GM21381 (cell line): ENCODE data around the gene GAL3ST1.
"Not testable (repeated sequence)": the region's sequence is repeated elsewhere in the genome, so short reads cannot be mapped to it uniquely, and the experiment has no call there.

Source experiments
- ATAC-seq: cut with Tn5 transposase; IDR thresholded peaks from one replicate; pipeline ENCODE4 v1.9.1; 2021; ENCODE audit warnings: mild to moderate bottlenecking, moderate library complexity; ENCODE audit not compliant: unreplicated experiment

The GAL3ST1 gene

DNA sequence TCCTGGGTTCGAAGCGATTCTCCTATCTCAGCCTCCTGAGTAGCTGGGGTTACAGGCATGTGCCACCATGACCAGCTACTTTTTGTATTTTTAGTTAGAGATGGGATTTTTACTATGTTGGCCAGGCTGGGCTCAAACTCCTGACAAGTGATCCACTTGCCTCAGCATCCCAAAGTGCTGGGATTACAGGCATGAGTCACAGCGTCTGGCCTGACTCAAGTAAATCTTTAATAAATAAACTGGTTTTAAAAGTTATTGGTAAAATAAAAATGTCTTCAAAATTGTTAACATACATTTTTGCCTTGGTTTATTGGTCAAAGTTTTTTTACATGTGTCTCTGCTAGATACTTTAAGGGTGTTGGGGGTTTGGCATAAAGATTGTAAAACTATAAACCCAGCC, 24.5 kb upstream of the GAL3ST1 start:
- no peak for ATAC-seq

- no peak for ATAC-seq
Measured at GRCh38 chr22:30596886-30597285, 22.4 kb upstream of the GAL3ST1 start.

- no peak for ATAC-seq
Measured at GRCh38 chr22:30596199-30596598, 21.7 kb upstream of the GAL3ST1 start.

DNA sequence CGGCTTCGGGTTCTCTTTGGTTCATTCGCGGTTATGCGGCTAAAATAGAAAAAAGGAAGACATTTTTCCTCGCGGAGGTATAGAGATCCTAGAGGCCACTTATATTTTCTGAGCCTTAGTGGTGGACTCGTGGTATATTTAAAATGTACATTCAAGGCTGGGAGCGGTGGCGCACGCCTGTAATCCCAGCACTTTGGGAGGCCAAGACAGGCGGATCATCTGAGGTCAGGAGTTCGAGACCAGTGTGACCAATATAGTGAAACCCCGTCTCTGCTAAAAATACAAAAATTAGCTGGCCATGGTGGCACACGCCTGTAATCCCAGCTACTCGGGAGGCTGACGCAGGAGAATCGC, 17.9 kb upstream of the GAL3ST1 start:
- ATAC-seq = not testable (repeated sequence)

- peak; percentile 91 for ATAC-seq
Measured at GRCh38 chr22:30591588-30592359, 17.3 kb upstream of the GAL3ST1 start, which contains the start of gene PES1. Gene PES1 (minus strand): TSS chr22:30591910. CDS start chr22:30591833, 77 bp downstream.

- no peak for ATAC-seq
Measured at GRCh38 chr22:30591191-30591587, 16.7 kb upstream of the GAL3ST1 start.

GRCh38 chr22:30586414-30586813, 11.9 kb upstream of the GAL3ST1 start:
- no peak for ATAC-seq

- no peak for ATAC-seq
Measured at GRCh38 chr22:30584441-30584840, 10.0 kb upstream of the GAL3ST1 start.

DNA sequence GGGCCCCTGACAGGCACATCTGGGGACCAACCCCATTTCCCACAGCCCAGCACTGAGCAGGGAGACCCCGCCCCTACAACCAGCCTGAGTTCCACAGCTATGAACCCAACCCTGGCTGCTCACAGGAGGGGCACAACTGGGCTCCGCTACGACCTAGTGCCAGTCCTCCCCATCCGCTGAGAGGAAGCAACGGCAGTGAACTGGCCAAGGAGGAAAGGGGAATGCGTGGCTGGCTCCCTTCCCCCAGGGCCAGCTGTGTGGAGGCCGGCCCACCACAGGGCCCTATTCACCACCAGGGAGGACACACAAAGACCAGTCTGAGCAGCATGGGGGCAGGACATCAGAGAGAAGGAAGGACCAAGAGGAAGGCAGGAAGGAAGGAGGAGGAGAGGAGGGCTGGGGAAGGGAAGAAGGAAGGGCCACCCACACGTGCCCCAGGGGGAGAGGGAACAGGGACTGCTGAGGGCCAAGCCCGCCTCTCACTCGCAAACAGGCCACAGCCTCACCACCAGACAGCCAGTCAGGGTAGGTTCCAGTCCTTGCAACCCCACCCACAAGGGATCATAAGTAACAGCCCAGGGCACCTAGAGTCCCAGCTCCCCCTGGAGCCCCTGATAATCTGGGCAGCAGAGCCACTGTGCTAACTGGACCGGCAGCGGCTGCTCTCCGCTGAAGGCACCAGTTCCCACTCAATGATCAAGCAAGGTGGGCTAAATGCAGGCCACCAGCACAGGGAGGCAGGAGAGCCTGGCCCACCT, 8.5 kb upstream of the GAL3ST1 start:
- no peak for ATAC-seq

DNA sequence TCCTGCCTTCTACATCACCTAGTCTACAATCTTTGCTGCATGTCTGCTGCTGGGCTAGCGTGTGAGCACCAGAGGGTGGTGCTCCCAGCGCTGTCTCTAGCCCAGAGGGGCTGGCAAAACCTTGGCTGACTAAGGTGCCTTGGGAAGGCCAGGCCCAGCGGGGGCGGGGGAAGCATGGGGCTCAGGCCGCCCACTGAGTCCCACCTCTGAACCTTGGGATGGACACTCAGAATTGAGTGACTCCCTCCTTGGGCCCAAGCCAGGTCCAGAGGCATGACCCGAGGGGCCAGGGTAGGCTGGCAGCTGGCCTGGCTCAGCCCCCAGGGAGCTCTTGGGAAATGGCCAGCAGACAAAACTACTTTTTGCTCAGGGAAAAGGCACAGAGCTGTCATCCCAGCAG, 7.6 kb upstream of the GAL3ST1 start:
- ATAC-seq = no peak

- ATAC-seq = no peak
Measured at GRCh38 chr22:30580896-30581295, 6.4 kb upstream of the GAL3ST1 start.

DNA sequence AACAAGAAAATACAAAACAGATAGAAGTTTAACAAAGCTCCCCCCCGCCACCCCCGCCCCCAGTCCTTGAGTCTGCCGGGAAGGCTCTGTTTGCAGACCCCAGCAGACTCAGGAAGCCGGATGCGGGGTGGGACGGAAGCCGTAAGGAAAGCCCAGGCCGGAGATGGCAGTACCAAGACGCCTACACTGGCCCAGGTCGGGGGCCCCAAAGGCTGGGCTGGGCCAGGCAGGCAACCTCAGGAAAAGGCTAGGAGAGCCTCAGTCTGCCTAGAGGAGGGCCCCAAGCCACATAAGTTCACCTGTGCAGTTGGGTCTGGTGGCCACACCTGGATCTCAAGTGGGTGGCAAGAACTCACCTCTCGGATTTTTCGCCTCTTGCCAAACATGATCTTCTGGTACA, 4.0 kb upstream of the GAL3ST1 start:
- no peak for ATAC-seq

GRCh38 chr22:30575859-30576258, 1.4 kb upstream of the GAL3ST1 start:
- no peak for ATAC-seq

- no peak for ATAC-seq
Measured at GRCh38 chr22:30574997-30575671, 669 bp upstream of the GAL3ST1 start.

DNA sequence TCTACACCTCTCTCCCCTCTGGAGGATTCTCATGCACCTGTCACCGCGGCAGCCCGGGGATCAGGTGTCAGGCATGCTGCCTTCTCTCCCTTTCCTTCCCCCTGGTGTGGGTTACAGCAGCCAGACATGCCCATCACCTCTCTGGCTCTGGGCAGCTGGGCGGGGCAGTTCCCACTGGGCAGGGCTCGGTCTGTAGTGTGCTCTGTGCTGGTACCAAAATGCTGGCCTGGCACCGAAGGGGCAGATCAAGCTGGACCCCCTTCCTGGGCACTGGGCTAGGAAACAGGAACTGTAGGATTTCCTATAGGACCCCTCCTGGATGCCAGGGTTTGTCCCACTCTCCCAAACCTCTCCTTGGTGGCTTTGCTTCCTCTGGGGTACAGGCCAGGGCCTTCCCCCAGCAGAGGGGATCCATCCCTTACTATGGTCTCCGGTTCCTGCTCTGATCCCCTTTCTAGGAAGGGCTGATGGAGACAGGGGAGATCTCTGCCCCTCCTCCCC, 821 bp downstream of the GAL3ST1 start:
- no peak for ATAC-seq

- no peak for ATAC-seq
Measured at GRCh38 chr22:30572840-30573593, 1.4 kb downstream of the GAL3ST1 start.

DNA sequence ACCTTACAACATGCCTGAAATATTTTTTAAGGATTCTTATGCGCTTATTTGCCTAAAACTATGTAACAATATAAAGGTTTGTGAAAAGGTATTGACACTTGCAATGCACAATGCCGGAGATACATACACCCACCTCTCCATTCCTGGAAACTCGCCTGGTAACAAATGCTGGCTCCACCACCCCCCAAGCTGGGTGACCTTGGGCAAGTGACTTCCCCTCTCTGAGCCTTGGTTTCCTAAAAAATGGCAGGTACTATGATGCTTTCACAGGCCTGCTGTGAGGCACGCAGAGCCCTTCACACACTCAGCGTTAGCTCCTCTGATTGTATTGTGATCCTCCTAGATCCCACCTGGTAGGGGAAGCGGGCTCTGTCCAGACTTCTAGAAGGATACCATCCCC, 2.3 kb downstream of the GAL3ST1 start:
- no peak for ATAC-seq

- no peak for ATAC-seq
Measured at GRCh38 chr22:30569674-30570202, 4.7 kb downstream of the GAL3ST1 start.

DNA sequence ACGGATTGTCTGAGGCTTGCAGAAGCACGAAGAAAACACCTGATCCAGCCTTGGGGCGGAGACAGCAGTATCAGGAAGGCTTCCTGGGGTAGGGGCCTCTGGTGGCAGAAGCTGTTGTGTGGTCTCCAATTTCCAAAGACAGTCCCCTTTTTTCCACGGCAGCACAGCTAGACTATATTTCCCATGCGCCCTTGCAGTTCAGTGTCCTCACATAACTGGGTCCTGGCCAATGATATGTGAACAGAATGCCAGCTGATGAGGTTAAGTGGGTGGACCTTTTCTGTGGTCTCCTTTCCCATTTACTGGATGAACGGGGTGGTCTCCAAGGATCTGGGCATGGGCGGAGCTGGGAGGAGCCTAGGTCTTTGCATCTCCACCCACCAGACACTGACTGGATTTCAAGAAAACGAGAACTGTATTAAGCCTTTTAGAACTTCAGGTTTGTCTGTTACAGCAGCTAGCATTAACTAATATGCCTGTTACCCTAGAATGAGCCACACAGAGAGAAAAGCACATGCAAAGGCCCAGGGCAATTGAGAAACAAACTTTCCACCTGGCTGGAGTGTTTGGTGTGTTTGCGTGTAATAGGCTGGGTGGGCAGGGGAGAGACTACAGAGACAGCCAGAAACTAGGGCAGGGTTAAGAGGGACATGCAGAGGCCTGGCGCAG, 6.2 kb downstream of the GAL3ST1 start:
- ATAC-seq = no peak

- ATAC-seq = not testable (repeated sequence)
Measured at GRCh38 chr22:30567277-30567676, 7.2 kb downstream of the GAL3ST1 start.
